RCC 7860 (cell line): Measurements from ENCODE around the gene TXNDC5.

Source experiments
- DNase-seq: peaks from one replicate; pipeline ENCODE4 v3.0.0-alpha.2; 2015; ENCODE audit warnings: low spot score
- FAIRE-seq: peaks from 2 replicates; lab custom pipeline; 2012; peaks lifted over from hg19 to GRCh38; lab: Jason Lieb, UNC

Gene TXNDC5

GRCh38 chr6:7910654-7911344, at the start of gene TXNDC5:
Gene TXNDC5, minus strand, starts transcription at chr6:7910788. Its CDS starts 12 bp downstream, at chr6:7910776.
- peak; percentile 19 for DNase-seq
- no peak for FAIRE-seq

GRCh38 chr6:7960141-7960540, 49.6 kb upstream of the TXNDC5 start:
- DNase-seq (no peak), FAIRE-seq (no peak)

- no peak for FAIRE-seq
Observed at GRCh38 chr6:7959453-7959852, 48.9 kb upstream of the TXNDC5 start.

GRCh38 chr6:7958464-7958863, 47.9 kb upstream of the TXNDC5 start:
- DNase-seq = no peak

More at GRCh38 chr6:7959453-7959852, 48.9 kb upstream of the TXNDC5 start:
- DNase-seq = no peak

GRCh38 chr6:7956257-7956656, 45.7 kb upstream of the TXNDC5 start:
- no peak for FAIRE-seq
- DNase-seq = no peak

More at GRCh38 chr6:7958464-7958863, 47.9 kb upstream of the TXNDC5 start:
- no peak for FAIRE-seq

GRCh38 chr6:7954477-7955200, 44.1 kb upstream of the TXNDC5 start:
- DNase-seq = no peak
- no peak for FAIRE-seq

GRCh38 chr6:7953753-7954152, 43.2 kb upstream of the TXNDC5 start:
- FAIRE-seq (no peak), DNase-seq (no peak)

- no peak for DNase-seq
- no peak for FAIRE-seq
Observed at GRCh38 chr6:7939864-7940228, 29.3 kb upstream of the TXNDC5 start.

- DNase-seq = no peak
- no peak for FAIRE-seq
Observed at GRCh38 chr6:7939184-7939863, 28.7 kb upstream of the TXNDC5 start.

GRCh38 chr6:7938562-7939183, 28.1 kb upstream of the TXNDC5 start:
- DNase-seq (no peak), FAIRE-seq (no peak)

- DNase-seq (no peak), FAIRE-seq (no peak)
Observed at GRCh38 chr6:7933794-7934193, 23.2 kb upstream of the TXNDC5 start.

GRCh38 chr6:7932625-7933024, 22.0 kb upstream of the TXNDC5 start:
- no peak for FAIRE-seq
- DNase-seq = no peak

- DNase-seq = no peak
- FAIRE-seq = no peak
Observed at GRCh38 chr6:7924867-7925266, 14.3 kb upstream of the TXNDC5 start.

- no peak for DNase-seq
- no peak for FAIRE-seq
Observed at GRCh38 chr6:7922596-7922995, 12.0 kb upstream of the TXNDC5 start.

GRCh38 chr6:7921632-7922092, 11.1 kb upstream of the TXNDC5 start:
- FAIRE-seq (no peak), DNase-seq (no peak)

GRCh38 chr6:7921046-7921445, 10.5 kb upstream of the TXNDC5 start:
- FAIRE-seq (no peak), DNase-seq (no peak)

- DNase-seq (no peak), FAIRE-seq (no peak)
Observed at GRCh38 chr6:7920425-7920824, 9.8 kb upstream of the TXNDC5 start.

- DNase-seq = peak; percentile 58
- FAIRE-seq = no peak
Observed at GRCh38 chr6:7919871-7920270, 9.3 kb upstream of the TXNDC5 start.

- FAIRE-seq (no peak), DNase-seq (no peak)
Observed at GRCh38 chr6:7918403-7918802, 7.8 kb upstream of the TXNDC5 start.

- FAIRE-seq (no peak), DNase-seq (no peak)
Observed at GRCh38 chr6:7917729-7918128, 7.1 kb upstream of the TXNDC5 start.

- DNase-seq = no peak
- no peak for FAIRE-seq
Observed at GRCh38 chr6:7916959-7917358, 6.4 kb upstream of the TXNDC5 start.
